H9 (cell line): ENCODE results near the gene SLC14A1. TPM values are rescaled to one million over a fixed set of nuclear protein-coding genes. Genes with fewer than 3 reads are reported as not detected.

Source experiments
- DNase-seq: peaks from one replicate; pipeline ENCODE4 v3.0.0-alpha.2; 2017
- H2AFZ ChIP-seq: one replicate; pipeline ENCODE4 v1.6.1; 2013; ENCODE audit warnings: mild to moderate bottlenecking, low read length, control low read depth, moderate library complexity
- H2AK5ac ChIP-seq: 2 replicates; pipeline ENCODE4 v1.6.1; 2013; ENCODE audit warnings: low read length, control low read depth, mixed read lengths; ENCODE audit not compliant: insufficient read length
- H2BK120ac ChIP-seq: one replicate; pipeline ENCODE4 v1.6.1; 2013; ENCODE audit warnings: low read depth, mild to moderate bottlenecking, low read length, control low read depth, inconsistent platforms; ENCODE audit not compliant: poor library complexity, severe bottlenecking
- H2BK12ac ChIP-seq: 2 replicates; pipeline ENCODE4 v1.6.1; 2013; ENCODE audit warnings: low read length, control low read depth, mixed read lengths, low read depth; ENCODE audit not compliant: insufficient read length
- H2BK15ac ChIP-seq: 2 replicates; pipeline ENCODE4 v1.6.1; 2013; ENCODE audit warnings: low read depth, low read length, control low read depth
- H2BK20ac ChIP-seq: one replicate; pipeline ENCODE4 v1.6.1; 2013; ENCODE audit warnings: low read depth, mild to moderate bottlenecking, low read length, control low read depth, inconsistent platforms; ENCODE audit not compliant: poor library complexity, severe bottlenecking
- H2BK5ac ChIP-seq: 2 replicates; pipeline ENCODE4 v1.6.1; 2013; ENCODE audit warnings: low read length, control low read depth, mixed read lengths; ENCODE audit not compliant: insufficient read length
- H3K14ac ChIP-seq: 2 replicates; pipeline ENCODE4 v1.6.1; 2013; ENCODE audit warnings: low read length, control low read depth; ENCODE audit not compliant: insufficient read depth
- H3K18ac ChIP-seq: 2 replicates; pipeline ENCODE4 v1.6.1; 2013; ENCODE audit warnings: low read depth, mild to moderate bottlenecking, mixed read lengths, low read length, control low read depth; ENCODE audit not compliant: insufficient read length
- H3K23ac ChIP-seq: 2 replicates; pipeline ENCODE4 v1.6.1; 2013; ENCODE audit warnings: low read length, control low read depth, mixed read lengths, low read depth; ENCODE audit not compliant: insufficient read length
- H3K23me2 ChIP-seq: 2 replicates; pipeline ENCODE4 v1.6.1; 2013; ENCODE audit warnings: low read depth, mild to moderate bottlenecking, mixed read lengths, low read length, control low read depth; ENCODE audit not compliant: insufficient read length, poor library complexity, severe bottlenecking
- H3K27ac ChIP-seq: 2 replicates; pipeline ENCODE4 v1.5.1; 2013; ENCODE audit warnings: low read length, control low read depth, mixed read lengths, low read depth; ENCODE audit not compliant: insufficient read length
- H3K27me3 ChIP-seq: 2 replicates; pipeline ENCODE4 v1.6.1; 2013; ENCODE audit warnings: low read length, control low read depth, inconsistent platforms; ENCODE audit not compliant: insufficient read depth
- H3K4ac ChIP-seq: 2 replicates; pipeline ENCODE4 v1.6.1; 2013; ENCODE audit warnings: low read depth, mild to moderate bottlenecking, control low read depth, inconsistent platforms, low read length, moderate library complexity
- H3K4me1 ChIP-seq: 2 replicates; pipeline ENCODE4 v1.6.1; 2013; ENCODE audit warnings: low read length, control low read depth, inconsistent platforms; ENCODE audit not compliant: insufficient read depth
- H3K4me2 ChIP-seq: 2 replicates; pipeline ENCODE4 v1.6.1; 2013; ENCODE audit warnings: low read length, control low read depth, mixed read lengths; ENCODE audit not compliant: insufficient read length, insufficient read depth
- H3K56ac ChIP-seq: 2 replicates; pipeline ENCODE4 v1.6.1; 2013; ENCODE audit warnings: low read depth, mild to moderate bottlenecking, mixed read lengths, low read length, control low read depth; ENCODE audit not compliant: insufficient read length
- H3K79me1 ChIP-seq: 2 replicates; pipeline ENCODE4 v1.6.1; 2013; ENCODE audit warnings: low read depth, mild to moderate bottlenecking, moderate library complexity, low read length, control low read depth, inconsistent platforms; ENCODE audit not compliant: insufficient read depth, poor library complexity, severe bottlenecking
- H3K79me2 ChIP-seq: 2 replicates; pipeline ENCODE4 v1.6.1; 2013; ENCODE audit warnings: low read length, control low read depth, inconsistent platforms; ENCODE audit not compliant: insufficient read depth
- H3K9ac ChIP-seq: 2 replicates; pipeline ENCODE4 v1.6.1; 2013; ENCODE audit warnings: low read length, control low read depth, mixed read lengths; ENCODE audit not compliant: insufficient read length; ENCODE audit errors: extremely low read depth
- H3K9me3 ChIP-seq: one replicate; pipeline ENCODE4 v1.6.1; 2013; ENCODE audit warnings: low read depth, low read length, inconsistent platforms; ENCODE audit not compliant: control insufficient read depth
- H3T11ph ChIP-seq: one replicate; pipeline ENCODE4 v1.6.1; 2013; ENCODE audit warnings: mild to moderate bottlenecking, low read length, control low read depth, inconsistent platforms
- H4K20me1 ChIP-seq: one replicate; pipeline ENCODE4 v1.6.1; 2013; ENCODE audit not compliant: control insufficient read depth, insufficient read length, insufficient read depth
- H4K5ac ChIP-seq: 2 replicates; pipeline ENCODE4 v1.6.1; 2013; ENCODE audit warnings: low read depth, mild to moderate bottlenecking, mixed read lengths, low read length, control low read depth; ENCODE audit not compliant: insufficient read length
- H4K8ac ChIP-seq: replicated peaks from 2 replicates; pipeline ENCODE4 v1.6.1; 2013; ENCODE audit warnings: low read length, control low read depth, mixed read lengths, low read depth; ENCODE audit not compliant: insufficient read length
- H4K91ac ChIP-seq: 2 replicates; pipeline ENCODE4 v1.6.1; 2013; ENCODE audit warnings: low read depth, mild to moderate bottlenecking, moderate library complexity, mixed read lengths, low read length, control low read depth; ENCODE audit not compliant: insufficient read length
- H3K27ac Mint-ChIP-seq, 3 experiments: 2 replicates in 2 of 3; 3 replicates in 1 of 3; pipeline ENCODE4 v1.8.0; 2020 to 2021; ENCODE audit warnings: mixed read lengths in 3 of 3, mild to moderate bottlenecking in 1 of 3, moderate library complexity in 1 of 3
- H3K27me3 Mint-ChIP-seq: 2 replicates; pipeline ENCODE4 v1.8.0; 2021; ENCODE audit warnings: low read depth, mild to moderate bottlenecking, moderate library complexity, mixed read lengths
- H3K36me3 Mint-ChIP-seq, 3 experiments: 2 replicates in 2 of 3; 3 replicates in 1 of 3; pipeline ENCODE4 v1.8.0; 2020 to 2021; ENCODE audit warnings: low read depth in 3 of 3, mixed read lengths in 3 of 3; ENCODE audit not compliant: insufficient read depth in 1 of 3
- H3K4me1 Mint-ChIP-seq, 2 experiments: 2 replicates each; pipeline ENCODE4 v1.8.0; 2020; ENCODE audit warnings: mixed read lengths in 2 of 2
- H3K4me3 Mint-ChIP-seq, 2 experiments: 2 replicates in 1 of 2; 3 replicates in 1 of 2; pipeline ENCODE4 v1.8.0; 2020 to 2021; ENCODE audit warnings: mild to moderate bottlenecking in 2 of 2, mixed read lengths in 2 of 2, moderate library complexity in 1 of 2
- H3K9me3 Mint-ChIP-seq, 2 experiments: 2 replicates in 1 of 2; 3 replicates in 1 of 2; pipeline ENCODE4 v1.8.0; 2020; ENCODE audit warnings: mild to moderate bottlenecking in 2 of 2, mixed read lengths in 2 of 2, moderate library complexity in 1 of 2
- WGBS: extraction: QIAGEN DNeasy Blood & Tissue Kit; methylation state at CpG from one replicate; pipeline ENCODE4 v1.1.7; 2013; ENCODE audit warnings: missing lambda C conversion rate, low lambda C conversion rate, mixed read lengths; ENCODE audit not compliant: insufficient read length; ENCODE audit errors: extremely low coverage; 5-methylcytosine and 5-hydroxymethylcytosine counted together
- total RNA-seq: library from RNA; stranded (reverse); gene quantifications from 2 replicates; pipeline ENCODE4 v1.2.1, GENCODE V29; 2021
- TF ChIP-seq, protein P1 (sequence below): fragments of 200-600 bp; sonication (generic); conservative IDR thresholded peaks from 3 replicates; pipeline ENCODE4 v1.8.0; 2021; ENCODE audit warnings: antibody characterized with exemption, mild to moderate bottlenecking

SLC14A1 gene
- total RNA-seq, 1 experiment from 2014 or later: not detected

DNA sequence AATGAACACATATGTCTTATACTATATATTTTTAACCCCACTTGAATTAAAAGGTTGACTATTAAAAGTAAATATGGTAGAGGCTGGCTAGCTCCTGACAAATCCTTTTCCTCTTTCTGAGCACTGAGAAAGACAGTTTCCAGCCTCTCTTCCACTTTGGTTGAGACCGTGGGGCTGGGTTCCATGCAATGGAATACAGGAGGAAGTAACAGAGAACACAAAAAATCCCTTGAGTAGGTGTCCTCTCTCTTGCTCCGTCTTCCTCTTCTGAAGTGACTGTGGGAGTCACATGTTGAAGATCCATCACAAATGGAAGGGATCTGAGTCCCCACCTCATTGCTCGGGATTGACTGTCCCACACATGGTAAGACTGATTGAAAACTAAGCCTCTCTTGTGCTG lies 64.9 kb downstream of the SLC14A1 start:
- no peak overlapping the region for H4K8ac ChIP-seq
- H3K23me2 ChIP-seq: no peaks in the 10 kb centered on the region
- peaks cover 3% of the 10 kb centered on the region; the same call in 1 of the 2 replicates for H3K4me1 ChIP-seq
- H3K23ac ChIP-seq: no peak overlapping the region
- no peak overlapping the region for H3K27ac Mint-ChIP-seq
- TF ChIP-seq, protein P1, sequence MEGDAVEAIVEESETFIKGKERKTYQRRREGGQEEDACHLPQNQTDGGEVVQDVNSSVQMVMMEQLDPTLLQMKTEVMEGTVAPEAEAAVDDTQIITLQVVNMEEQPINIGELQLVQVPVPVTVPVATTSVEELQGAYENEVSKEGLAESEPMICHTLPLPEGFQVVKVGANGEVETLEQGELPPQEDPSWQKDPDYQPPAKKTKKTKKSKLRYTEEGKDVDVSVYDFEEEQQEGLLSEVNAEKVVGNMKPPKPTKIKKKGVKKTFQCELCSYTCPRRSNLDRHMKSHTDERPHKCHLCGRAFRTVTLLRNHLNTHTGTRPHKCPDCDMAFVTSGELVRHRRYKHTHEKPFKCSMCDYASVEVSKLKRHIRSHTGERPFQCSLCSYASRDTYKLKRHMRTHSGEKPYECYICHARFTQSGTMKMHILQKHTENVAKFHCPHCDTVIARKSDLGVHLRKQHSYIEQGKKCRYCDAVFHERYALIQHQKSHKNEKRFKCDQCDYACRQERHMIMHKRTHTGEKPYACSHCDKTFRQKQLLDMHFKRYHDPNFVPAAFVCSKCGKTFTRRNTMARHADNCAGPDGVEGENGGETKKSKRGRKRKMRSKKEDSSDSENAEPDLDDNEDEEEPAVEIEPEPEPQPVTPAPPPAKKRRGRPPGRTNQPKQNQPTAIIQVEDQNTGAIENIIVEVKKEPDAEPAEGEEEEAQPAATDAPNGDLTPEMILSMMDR: no peak
- WGBS: no CpG with 5 or more reads among the region's 3 CpGs
- H2AK5ac ChIP-seq: no peak overlapping the region
- no peaks in the 10 kb centered on the region for H3K79me2 ChIP-seq
- no peak for DNase-seq
- H2AFZ ChIP-seq: no peak overlapping the region
- H4K5ac ChIP-seq: no peak overlapping the region
- H2BK5ac ChIP-seq: no peak overlapping the region
- no peak overlapping the region for H3K4me2 ChIP-seq
- H3K4me1 Mint-ChIP-seq: peaks cover 9 to 18% of the 10 kb centered on the region in 2 experiments
- no peaks in the 10 kb centered on the region for H3K27me3 ChIP-seq
- no peak overlapping the region for H3K56ac ChIP-seq
- H3K4ac ChIP-seq: no peak overlapping the region
- no peak overlapping the region for H3K27ac ChIP-seq
- no peak overlapping the region for H2BK15ac ChIP-seq
- H3K36me3 Mint-ChIP-seq: peaks cover 0 to 10% (median 0%) of the 10 kb centered on the region in 3 experiments; a peak in 3 of 7 replicates
- H3K4me3 Mint-ChIP-seq: no peak overlapping the region
- no peak overlapping the region for H2BK20ac ChIP-seq
- no peak overlapping the region for H3K14ac ChIP-seq
- no peak overlapping the region for H2BK120ac ChIP-seq
- H3K9me3 ChIP-seq: no peaks in the 10 kb centered on the region
- H2BK12ac ChIP-seq: no peak overlapping the region
- no peaks in the 10 kb centered on the region for H4K20me1 ChIP-seq
- no peaks in the 10 kb centered on the region for H3K79me1 ChIP-seq
- no peak overlapping the region for H4K91ac ChIP-seq
- peaks cover 3 to 4% of the 10 kb centered on the region in 2 experiments; a peak in 2 of 5 replicates for H3K9me3 Mint-ChIP-seq
- H3K27me3 Mint-ChIP-seq: no peaks in the 10 kb centered on the region; the same call in none of the 2 replicates
- no peak overlapping the region for H3T11ph ChIP-seq
- H3K18ac ChIP-seq: no peak overlapping the region
- no peak overlapping the region for H3K9ac ChIP-seq
